NCI-H2107 treated with DMSO at 0.1 percent for 48 hours (cell line): ENCODE results near the gene TTC21B.

Source experiments
- DNase-seq: peaks from one replicate; lab custom pipeline; 2025; ENCODE audit not compliant: unreplicated experiment; lab: John Stamatoyannopoulos, UW

Gene TTC21B

GRCh38 chr2:165927353-165927752 lies 26.2 kb downstream of the TTC21B start:
- DNase-seq: no peak

- no peak for DNase-seq
Measured at GRCh38 chr2:165924946-165925345, 28.6 kb downstream of the TTC21B start.

- DNase-seq: no peak
Measured at GRCh38 chr2:165920748-165921147, 32.8 kb downstream of the TTC21B start.

- no peak for DNase-seq
Measured at GRCh38 chr2:165913636-165914035, 39.9 kb downstream of the TTC21B start.

GRCh38 chr2:165911981-165912380 lies 41.6 kb downstream of the TTC21B start:
- no peak for DNase-seq

GRCh38 chr2:165911231-165911630 lies 42.3 kb downstream of the TTC21B start:
- no peak for DNase-seq

- no peak for DNase-seq
Measured at GRCh38 chr2:165909466-165909865, 44.1 kb downstream of the TTC21B start.

GRCh38 chr2:165905854-165906253 lies 47.7 kb downstream of the TTC21B start:
- no peak for DNase-seq

GRCh38 chr2:165905269-165905668 lies 48.3 kb downstream of the TTC21B start:
- no peak for DNase-seq

- DNase-seq: no peak
Measured at GRCh38 chr2:165904432-165904831, 49.1 kb downstream of the TTC21B start.

GRCh38 chr2:165903406-165903805 lies 50.2 kb downstream of the TTC21B start:
- no peak for DNase-seq

GRCh38 chr2:165902934-165903333 lies 50.6 kb downstream of the TTC21B start:
- DNase-seq: peak; percentile 2

GRCh38 chr2:165901620-165902298 lies 51.8 kb downstream of the TTC21B start:
- DNase-seq: no peak

GRCh38 chr2:165899311-165899710 lies 54.3 kb downstream of the TTC21B start:
- no peak for DNase-seq

- no peak for DNase-seq
Measured at GRCh38 chr2:165898381-165898780, 55.2 kb downstream of the TTC21B start.

- no peak for DNase-seq
Measured at GRCh38 chr2:165897726-165898125, 55.9 kb downstream of the TTC21B start.

GRCh38 chr2:165897074-165897473 lies 56.5 kb downstream of the TTC21B start:
- no peak for DNase-seq

- DNase-seq: no peak
Measured at GRCh38 chr2:165895974-165896373, 57.6 kb downstream of the TTC21B start.

GRCh38 chr2:165893556-165893955 lies 60.0 kb downstream of the TTC21B start:
- no peak for DNase-seq

GRCh38 chr2:165892526-165892925 lies 61.0 kb downstream of the TTC21B start:
- DNase-seq: no peak

GRCh38 chr2:165891943-165892342 lies 61.6 kb downstream of the TTC21B start:
- DNase-seq: no peak

GRCh38 chr2:165891345-165891744 lies 62.2 kb downstream of the TTC21B start:
- no peak for DNase-seq

- DNase-seq: no peak
Measured at GRCh38 chr2:165889798-165890197, 63.8 kb downstream of the TTC21B start.
